Adrenal gland (tissue), 5 donors: Measurements from ENCODE around the gene CAMK1G.

Experiments used
- POLR2A ChIP-seq, 2 donors: fragments of 450-650 bp; IDR thresholded peaks; one replicate each; pipeline ENCODE4 v1.6.1; 2017; ENCODE audit warnings: antibody characterized with exemption in 2 of 2, mild to moderate bottlenecking in 2 of 2, moderate library complexity in 1 of 2
- TF ChIP-seq, protein P1 (sequence below), 6 experiments: fragments of 450-650 bp in 4 of 6; fragments of 200-600 bp in 2 of 6; sonication (generic) in 1 of 6; IDR thresholded peaks; 1 replicate in 5 of 6; 2 replicates in 1 of 6; pipeline versions ENCODE4 v1.5.1 to v1.8.0; 2016 to 2021; ENCODE audit warnings: antibody characterized with exemption in 6 of 6, mild to moderate bottlenecking in 2 of 6, moderate library complexity in 1 of 6
- donor health status: DM: no; HTN: no; CAD: no.

DNA sequence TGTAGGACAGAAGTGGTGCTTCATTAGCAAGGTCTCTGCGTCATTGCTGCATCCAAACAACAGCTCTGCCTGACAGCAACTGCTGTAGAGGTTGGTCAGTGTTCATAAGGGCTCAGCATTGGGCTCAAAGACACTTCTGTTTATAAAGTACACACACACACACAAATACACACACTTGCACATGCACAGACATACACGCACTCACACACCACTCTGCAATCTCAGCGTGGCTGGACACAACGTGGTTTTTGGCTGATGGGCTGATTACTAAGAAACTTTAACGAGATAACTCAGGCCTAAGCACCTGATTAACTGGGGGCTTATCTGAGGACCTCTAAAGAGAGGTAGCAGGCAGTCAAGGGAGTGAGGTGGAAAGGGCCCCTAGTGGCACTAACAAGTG, 20.4 kb downstream of the CAMK1G start:
- TF ChIP-seq, protein P1, sequence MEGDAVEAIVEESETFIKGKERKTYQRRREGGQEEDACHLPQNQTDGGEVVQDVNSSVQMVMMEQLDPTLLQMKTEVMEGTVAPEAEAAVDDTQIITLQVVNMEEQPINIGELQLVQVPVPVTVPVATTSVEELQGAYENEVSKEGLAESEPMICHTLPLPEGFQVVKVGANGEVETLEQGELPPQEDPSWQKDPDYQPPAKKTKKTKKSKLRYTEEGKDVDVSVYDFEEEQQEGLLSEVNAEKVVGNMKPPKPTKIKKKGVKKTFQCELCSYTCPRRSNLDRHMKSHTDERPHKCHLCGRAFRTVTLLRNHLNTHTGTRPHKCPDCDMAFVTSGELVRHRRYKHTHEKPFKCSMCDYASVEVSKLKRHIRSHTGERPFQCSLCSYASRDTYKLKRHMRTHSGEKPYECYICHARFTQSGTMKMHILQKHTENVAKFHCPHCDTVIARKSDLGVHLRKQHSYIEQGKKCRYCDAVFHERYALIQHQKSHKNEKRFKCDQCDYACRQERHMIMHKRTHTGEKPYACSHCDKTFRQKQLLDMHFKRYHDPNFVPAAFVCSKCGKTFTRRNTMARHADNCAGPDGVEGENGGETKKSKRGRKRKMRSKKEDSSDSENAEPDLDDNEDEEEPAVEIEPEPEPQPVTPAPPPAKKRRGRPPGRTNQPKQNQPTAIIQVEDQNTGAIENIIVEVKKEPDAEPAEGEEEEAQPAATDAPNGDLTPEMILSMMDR (IDR thresholded peaks at IDR 0.05), result no peak
- no peak for TF ChIP-seq POLR2A (IDR thresholded peaks at IDR 0.05)
